Activated naive CD4-positive, alpha-beta T cell treated with anti-CD3 and anti-CD28 coated beads, Interleukin-2, amount 50 U/mL, for 24 hours (primary cell): ENCODE data around the gene CACNA2D2.

ENCODE experiments used
- H3K27ac Mint-ChIP-seq: one replicate; pipeline ENCODE4 v1.8.0; 2021; ENCODE audit warnings: mild to moderate bottlenecking, mixed read lengths
- H3K27me3 Mint-ChIP-seq: one replicate; pipeline ENCODE4 v1.8.0; 2021; ENCODE audit warnings: mixed read lengths
- H3K36me3 Mint-ChIP-seq: one replicate; pipeline ENCODE4 v1.8.0; 2021; ENCODE audit warnings: mixed read lengths
- H3K4me1 Mint-ChIP-seq: one replicate; pipeline ENCODE4 v1.8.0; 2021; ENCODE audit warnings: mixed read lengths
- H3K4me3 Mint-ChIP-seq: one replicate; pipeline ENCODE4 v1.8.0; 2021; ENCODE audit warnings: mild to moderate bottlenecking, mixed read lengths
- H3K9me3 Mint-ChIP-seq: one replicate; pipeline ENCODE4 v1.8.0; 2021; ENCODE audit warnings: mixed read lengths

Gene CACNA2D2

DNA sequence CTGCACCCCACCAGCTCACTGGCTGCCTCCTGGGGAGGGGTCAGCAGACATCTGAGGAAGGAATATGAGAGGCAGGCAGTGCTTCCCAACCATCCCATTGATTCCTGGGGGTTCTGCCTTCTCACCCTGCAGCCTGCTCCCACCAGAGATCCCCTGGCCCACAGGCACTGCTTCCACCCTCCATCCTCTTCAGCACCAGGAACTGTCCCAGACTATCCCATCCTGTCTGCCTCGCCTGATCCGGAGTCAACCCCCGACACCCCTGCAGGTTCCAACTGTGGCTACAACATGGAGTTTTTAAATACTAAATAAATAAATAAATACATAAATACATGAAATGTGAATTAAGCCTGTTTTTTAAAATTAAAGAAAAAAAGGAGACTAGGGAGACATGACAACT lies 43.6 kb downstream of the CACNA2D2 start:
- H3K27ac Mint-ChIP-seq, result no peak overlapping the region
- H3K4me1 Mint-ChIP-seq, result no peaks in the 10 kb centered on the region
- no peaks in the 10 kb centered on the region for H3K9me3 Mint-ChIP-seq
- H3K27me3 Mint-ChIP-seq, result no peaks in the 10 kb centered on the region
- H3K36me3 Mint-ChIP-seq, result no peaks in the 10 kb centered on the region
- no peak overlapping the region for H3K4me3 Mint-ChIP-seq

DNA sequence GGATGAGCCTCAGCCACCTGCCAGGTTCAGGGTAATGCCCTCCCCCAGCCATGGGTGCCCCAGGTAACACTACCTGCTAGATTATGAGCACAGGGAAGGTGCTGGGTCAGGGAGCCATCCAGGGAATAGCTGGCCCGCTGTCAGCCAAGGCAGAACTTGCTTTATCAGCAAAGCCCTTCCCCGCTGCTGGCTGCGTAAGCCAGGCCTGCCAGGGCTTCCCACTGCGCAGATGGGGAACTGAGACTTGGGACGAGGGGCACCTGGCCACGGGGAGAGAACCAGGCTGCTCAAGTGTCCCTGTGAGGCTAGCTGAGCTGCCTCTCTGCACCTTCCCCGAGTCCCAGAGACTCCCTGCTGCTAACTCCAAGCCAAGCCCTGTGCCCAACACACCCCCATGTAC lies 45.4 kb downstream of the CACNA2D2 start:
- H3K27me3 Mint-ChIP-seq, result no peaks in the 10 kb centered on the region
- H3K36me3 Mint-ChIP-seq, result no peaks in the 10 kb centered on the region

DNA sequence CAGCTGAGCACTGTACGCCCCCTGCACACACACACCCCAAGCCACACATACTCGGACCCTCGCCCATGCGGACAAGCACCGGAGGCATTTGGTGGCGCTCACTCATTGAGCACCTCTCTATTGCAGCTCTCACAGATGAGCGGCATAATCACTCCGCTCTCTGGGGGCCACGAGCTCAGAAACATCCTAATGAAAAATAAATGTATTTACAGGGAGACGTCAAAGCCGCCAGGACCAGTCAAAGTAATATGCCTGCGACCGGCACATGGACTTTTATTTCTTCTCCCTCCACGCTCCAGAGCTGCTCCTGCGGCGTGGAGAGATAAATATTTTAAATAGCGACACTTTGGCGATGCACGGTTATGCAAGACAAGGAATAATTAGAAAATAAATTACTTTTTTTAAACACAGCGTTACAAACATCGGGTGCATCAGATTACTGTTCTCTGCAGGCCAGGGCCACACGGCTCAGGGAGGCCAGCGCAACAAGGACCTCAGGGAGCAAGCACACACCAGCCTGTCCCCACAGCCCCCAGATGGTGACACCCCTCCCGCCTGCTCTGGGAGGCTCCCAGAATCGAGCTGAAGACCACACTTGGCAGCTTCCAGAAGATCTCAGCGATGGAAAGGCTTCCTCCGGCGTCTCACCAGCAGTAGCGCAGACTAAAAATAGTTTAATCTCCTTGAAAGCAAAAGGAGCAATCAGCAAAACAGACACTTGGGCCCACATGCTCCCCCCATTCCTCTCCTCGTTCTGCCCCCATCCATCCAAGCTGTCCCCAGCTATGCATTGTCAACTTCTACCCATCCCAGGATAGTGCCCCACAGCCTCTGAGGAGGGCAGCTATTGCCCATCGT lies 48.0 kb downstream of the CACNA2D2 start:
- H3K4me3 Mint-ChIP-seq, result no peak overlapping the region
- H3K27me3 Mint-ChIP-seq, result no peaks in the 10 kb centered on the region
- H3K9me3 Mint-ChIP-seq, result no peaks in the 10 kb centered on the region
- peak overlapping the region; percentile 3 for H3K27ac Mint-ChIP-seq
- H3K36me3 Mint-ChIP-seq, result no peaks in the 10 kb centered on the region
- peaks cover 5% of the 10 kb centered on the region for H3K4me1 Mint-ChIP-seq

More for the DNA sequence above, 45.4 kb downstream of the CACNA2D2 start:
- H3K9me3 Mint-ChIP-seq, result no peaks in the 10 kb centered on the region
- no peaks in the 10 kb centered on the region for H3K4me1 Mint-ChIP-seq
- H3K27ac Mint-ChIP-seq, result no peak overlapping the region
- no peak overlapping the region for H3K4me3 Mint-ChIP-seq

DNA sequence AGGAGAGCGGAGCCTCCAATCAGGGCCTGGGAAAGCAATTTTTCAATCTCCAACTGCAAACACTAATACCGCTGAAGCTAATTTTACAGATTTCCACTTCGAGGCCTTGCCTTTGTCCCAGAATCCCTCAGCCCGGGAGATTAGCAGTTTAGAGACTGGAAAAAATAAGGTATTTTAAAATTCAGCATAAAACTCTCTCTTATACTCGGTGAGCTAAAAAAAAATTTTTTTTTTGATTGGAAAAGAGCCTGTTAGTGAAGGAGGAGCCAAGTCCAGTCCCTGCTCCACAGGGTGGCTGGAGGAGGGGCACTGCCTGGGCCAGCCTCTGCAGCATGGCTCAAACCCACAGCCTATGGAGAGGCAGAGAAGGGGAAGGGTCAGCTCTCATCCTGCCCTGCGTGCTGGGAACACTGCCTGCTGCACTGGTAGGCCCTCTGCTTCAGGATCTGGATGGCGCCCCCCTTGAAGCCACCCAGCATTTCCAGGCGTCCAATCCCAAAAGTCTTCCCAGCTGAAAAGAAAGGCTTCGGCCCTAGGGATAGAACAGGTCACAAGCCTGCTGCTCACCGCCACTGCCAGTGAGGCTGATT lies 48.9 kb downstream of the CACNA2D2 start:
- Mint-ChIP-seq H3K27me3 (no peaks in the 10 kb centered on the region), H3K36me3 (no peaks in the 10 kb centered on the region), H3K4me1 (peaks cover 10% of the 10 kb centered on the region), H3K4me3 (no peak overlapping the region), H3K9me3 (no peaks in the 10 kb centered on the region), H3K27ac (no peak overlapping the region)

DNA sequence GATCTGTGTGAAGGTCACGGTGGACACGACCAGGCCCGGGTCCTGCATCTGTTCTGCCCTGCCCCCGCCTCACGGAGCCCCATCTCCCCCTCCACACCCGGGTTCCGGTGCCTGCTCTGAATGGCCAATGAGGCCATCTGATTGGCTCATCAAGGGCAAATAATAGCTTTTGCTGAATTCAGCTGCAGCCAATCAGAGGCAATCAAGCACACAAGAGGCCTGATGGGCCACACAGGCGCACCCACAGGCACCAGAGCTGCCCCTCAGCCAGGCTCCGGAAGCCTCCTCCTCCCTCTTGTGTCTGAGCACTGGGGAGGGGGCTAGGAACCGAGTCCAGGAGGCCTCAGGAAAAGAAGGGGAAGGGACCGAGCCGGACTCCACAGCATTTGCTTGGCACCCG lies 49.5 kb downstream of the CACNA2D2 start:
- Mint-ChIP-seq H3K27me3 (no peaks in the 10 kb centered on the region), H3K9me3 (no peaks in the 10 kb centered on the region), H3K4me3 (no peak overlapping the region), H3K36me3 (no peaks in the 10 kb centered on the region), H3K27ac (no peak overlapping the region), H3K4me1 (peaks cover 15% of the 10 kb centered on the region)

DNA sequence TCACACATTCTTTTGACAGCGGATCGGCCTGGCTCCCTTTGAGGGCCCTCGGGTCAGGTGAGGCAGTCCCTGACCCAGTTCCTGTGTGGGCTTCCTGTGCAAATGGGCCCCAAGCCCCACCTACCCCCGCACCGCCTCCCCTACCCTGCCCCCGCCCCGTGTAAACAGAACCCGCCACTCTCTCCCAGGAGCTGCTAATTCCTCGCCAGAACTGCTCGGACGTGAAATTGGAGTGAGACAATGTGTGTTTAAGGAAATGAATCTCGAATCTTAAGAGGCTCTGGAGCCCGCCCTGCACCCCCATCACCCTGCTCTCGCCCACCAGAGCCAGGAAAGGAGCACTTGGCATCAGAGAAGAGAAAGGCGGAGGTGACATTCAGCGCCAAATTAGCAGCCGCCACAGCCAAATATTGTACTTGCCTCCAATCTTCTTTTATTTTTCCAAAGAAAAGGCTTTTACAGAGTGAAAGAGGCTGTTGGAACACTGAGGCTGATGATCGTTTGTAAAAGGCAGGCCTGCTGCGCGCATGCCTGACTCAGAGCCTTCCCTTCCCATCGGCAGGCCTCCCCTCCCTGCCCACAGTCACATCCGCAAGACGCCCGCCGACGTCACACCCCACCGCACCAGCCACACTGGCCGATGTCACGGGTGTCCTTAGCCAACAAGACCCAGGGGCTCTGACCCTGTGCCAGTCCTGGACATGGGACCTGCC lies 53.1 kb downstream of the CACNA2D2 start:
- H3K4me3 Mint-ChIP-seq, result peak overlapping the region; percentile 72
- H3K4me1 Mint-ChIP-seq, result peaks cover 15% of the 10 kb centered on the region
- no peaks in the 10 kb centered on the region for H3K36me3 Mint-ChIP-seq
- H3K27me3 Mint-ChIP-seq, result no peaks in the 10 kb centered on the region
- H3K27ac Mint-ChIP-seq, result peak overlapping the region; percentile 79
- H3K9me3 Mint-ChIP-seq, result no peaks in the 10 kb centered on the region

DNA sequence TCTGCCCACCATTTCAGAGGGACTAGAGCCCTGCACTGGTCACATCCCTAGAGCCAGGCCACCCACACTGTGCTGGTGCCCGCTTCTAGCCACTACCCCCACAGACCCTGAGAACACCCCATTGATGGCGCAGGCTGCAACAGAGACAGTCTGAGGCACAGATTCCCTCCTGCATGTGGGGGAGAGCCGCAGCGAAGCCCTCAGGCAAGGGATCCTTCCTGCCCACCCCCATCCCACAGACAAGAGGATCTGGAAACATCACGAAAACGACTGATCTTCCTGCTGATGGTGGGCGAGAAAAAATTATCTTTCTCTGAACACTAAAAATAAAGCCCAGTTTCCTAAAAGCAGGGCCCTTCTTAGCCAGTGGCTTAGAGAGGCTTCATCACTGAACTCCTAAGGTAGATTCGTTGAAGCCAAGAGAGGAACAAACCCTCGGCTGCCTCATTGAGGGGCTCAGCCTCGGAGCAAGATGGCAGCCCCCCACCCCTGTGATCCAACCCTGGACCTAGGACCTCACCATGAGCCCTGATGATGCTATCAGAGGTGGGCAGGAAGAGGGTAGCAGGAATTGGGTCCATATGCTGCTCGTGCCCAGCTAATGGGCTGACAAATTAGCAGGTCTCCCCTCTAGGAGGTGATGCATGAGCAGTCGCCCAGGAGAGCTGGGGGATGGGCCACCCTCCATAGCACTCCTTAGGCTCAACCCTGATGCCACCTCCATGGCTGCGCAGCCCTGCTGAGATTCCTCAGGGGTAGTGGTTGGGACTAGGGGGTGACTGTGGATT lies 54.5 kb downstream of the CACNA2D2 start:
- Mint-ChIP-seq H3K9me3 (no peaks in the 10 kb centered on the region), H3K36me3 (no peaks in the 10 kb centered on the region), H3K4me1 (peaks cover 18% of the 10 kb centered on the region), H3K4me3 (no peak overlapping the region), H3K27me3 (no peaks in the 10 kb centered on the region), H3K27ac (no peak overlapping the region)

DNA sequence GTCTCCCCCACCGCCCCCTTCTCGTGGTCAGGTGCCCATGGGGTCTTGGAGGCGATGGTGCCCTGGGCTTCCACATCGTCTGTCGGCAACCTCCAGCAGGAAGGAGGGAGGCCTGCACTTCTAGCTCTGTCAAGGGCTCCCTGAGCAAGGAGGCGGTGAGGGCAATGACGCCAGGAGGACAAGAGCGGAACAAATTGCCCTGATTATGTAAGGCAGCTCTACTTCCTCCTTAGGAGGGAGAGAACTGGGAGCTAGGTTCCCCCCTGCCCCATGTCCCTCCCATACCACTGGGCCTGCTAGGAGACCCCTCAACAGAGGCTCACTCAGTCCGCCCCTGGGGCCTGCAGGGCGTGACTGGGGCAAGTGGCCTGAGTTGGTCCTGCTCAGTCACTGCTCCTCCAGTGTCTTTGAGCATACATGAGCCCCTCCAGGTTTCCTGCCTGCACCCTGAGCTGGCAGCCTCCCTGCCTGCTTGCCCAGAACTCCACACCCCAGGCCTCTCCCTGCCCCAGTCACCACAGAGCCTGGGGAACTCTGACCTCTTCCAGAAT lies 56.1 kb downstream of the CACNA2D2 start:
- no peak overlapping the region for H3K4me3 Mint-ChIP-seq
- H3K36me3 Mint-ChIP-seq, result no peaks in the 10 kb centered on the region
- H3K27ac Mint-ChIP-seq, result no peak overlapping the region
- no peaks in the 10 kb centered on the region for H3K27me3 Mint-ChIP-seq
- H3K4me1 Mint-ChIP-seq, result peaks cover 18% of the 10 kb centered on the region
- H3K9me3 Mint-ChIP-seq, result no peaks in the 10 kb centered on the region

DNA sequence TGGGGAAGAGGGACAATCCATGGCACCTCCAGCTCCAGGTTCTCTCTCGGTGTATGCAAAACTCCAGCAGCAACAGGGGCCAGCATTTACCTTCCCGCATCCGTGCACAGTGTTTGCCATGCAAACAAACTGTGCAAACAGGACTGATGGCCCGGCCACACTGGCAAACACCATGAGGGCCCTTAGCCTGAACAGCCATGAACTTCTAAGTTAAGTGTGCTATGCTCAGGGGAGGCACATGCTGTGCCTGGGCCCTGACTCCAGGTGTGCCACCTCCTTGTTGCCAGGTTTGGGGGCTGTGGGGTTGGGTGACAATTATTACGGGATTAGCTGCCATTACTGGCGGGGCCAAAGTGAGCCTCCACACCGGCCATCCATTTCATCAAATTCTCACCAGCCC lies 57.5 kb downstream of the CACNA2D2 start:
- no peaks in the 10 kb centered on the region for H3K27me3 Mint-ChIP-seq
- no peak overlapping the region for H3K4me3 Mint-ChIP-seq
- no peaks in the 10 kb centered on the region for H3K36me3 Mint-ChIP-seq
- peaks cover 18% of the 10 kb centered on the region for H3K4me1 Mint-ChIP-seq
- H3K9me3 Mint-ChIP-seq, result no peaks in the 10 kb centered on the region
- no peak overlapping the region for H3K27ac Mint-ChIP-seq

DNA sequence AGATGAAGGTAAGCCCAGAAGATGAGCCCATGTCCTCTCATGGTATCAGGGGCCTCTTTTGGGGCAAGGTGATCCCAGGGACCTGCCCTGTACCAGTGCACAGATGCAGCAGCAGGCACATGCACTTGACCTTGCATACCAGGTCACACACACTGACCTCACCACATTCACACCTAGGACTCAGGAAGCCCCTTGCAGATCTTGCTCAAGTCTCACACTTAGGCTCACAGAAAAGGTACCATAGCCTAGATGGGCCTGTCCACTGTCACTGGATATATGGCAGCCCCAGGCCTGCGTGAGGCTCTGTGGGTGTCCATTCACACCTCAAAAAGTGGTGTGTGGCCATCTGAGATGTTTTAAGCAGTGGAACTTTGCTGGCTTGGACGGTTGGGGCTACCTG lies 58.7 kb downstream of the CACNA2D2 start:
- Mint-ChIP-seq H3K27me3 (no peaks in the 10 kb centered on the region), H3K4me1 (peaks cover 8% of the 10 kb centered on the region), H3K4me3 (no peak overlapping the region), H3K27ac (peak overlapping the region; percentile 59), H3K9me3 (no peaks in the 10 kb centered on the region), H3K36me3 (no peaks in the 10 kb centered on the region)

DNA sequence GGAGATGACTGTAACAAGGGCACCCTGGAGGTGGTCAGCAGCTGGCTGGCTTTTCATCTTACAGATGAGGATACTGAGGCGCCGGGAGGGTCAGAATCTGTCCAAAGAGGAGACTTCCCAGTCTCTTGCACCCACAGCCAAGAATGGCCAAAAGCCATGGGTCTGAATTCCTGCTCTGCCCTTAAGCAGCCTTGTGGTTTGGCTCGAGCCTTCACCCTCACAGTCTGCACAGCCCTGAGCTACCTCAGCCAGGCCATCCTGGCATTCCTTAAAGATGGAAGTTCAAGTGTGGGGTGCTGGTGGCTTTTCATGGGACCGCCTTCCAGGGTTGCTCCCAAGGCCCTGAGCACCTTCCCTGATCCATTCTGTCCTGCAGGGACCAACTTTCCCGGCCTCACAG lies 59.2 kb downstream of the CACNA2D2 start:
- H3K4me1 Mint-ChIP-seq, result peaks cover 5% of the 10 kb centered on the region
- no peaks in the 10 kb centered on the region for H3K36me3 Mint-ChIP-seq
- no peaks in the 10 kb centered on the region for H3K9me3 Mint-ChIP-seq
- H3K4me3 Mint-ChIP-seq, result no peak overlapping the region
- no peaks in the 10 kb centered on the region for H3K27me3 Mint-ChIP-seq
- H3K27ac Mint-ChIP-seq, result no peak overlapping the region

DNA sequence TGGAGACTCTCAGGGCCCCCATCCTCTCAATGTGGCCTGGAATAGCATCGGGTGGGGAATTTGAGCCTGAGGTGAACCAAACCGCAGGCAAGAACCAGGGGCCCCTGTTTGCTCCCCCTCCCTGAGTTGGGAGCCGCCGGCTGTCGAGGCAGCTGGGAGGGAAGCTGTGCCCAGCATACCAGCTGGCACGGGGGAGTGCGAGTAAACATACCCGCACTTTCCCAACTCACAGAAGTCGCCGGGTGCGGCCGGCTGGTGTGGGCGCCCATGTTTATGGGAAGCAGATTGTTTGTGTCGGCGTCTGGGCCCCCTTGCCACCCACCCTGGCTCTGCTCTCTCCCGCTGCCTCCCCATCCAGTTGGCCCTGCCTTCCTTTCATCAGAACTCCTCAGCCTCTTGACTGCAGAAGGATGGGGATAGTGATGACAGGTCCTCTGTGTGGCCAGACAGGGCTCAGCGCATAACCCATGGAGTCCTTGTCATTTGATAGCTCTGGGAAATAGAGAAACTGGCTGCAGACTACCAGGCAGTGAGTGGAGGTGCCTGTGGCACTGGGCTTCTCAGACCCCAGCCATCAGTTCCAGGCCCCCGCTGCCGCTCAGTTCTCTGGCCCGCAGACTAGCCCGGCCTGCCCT lies 60.4 kb downstream of the CACNA2D2 start:
- no peaks in the 10 kb centered on the region for H3K9me3 Mint-ChIP-seq
- H3K4me3 Mint-ChIP-seq, result no peak overlapping the region
- H3K4me1 Mint-ChIP-seq, result peaks cover 3% of the 10 kb centered on the region
- no peaks in the 10 kb centered on the region for H3K36me3 Mint-ChIP-seq
- no peak overlapping the region for H3K27ac Mint-ChIP-seq
- no peaks in the 10 kb centered on the region for H3K27me3 Mint-ChIP-seq

DNA sequence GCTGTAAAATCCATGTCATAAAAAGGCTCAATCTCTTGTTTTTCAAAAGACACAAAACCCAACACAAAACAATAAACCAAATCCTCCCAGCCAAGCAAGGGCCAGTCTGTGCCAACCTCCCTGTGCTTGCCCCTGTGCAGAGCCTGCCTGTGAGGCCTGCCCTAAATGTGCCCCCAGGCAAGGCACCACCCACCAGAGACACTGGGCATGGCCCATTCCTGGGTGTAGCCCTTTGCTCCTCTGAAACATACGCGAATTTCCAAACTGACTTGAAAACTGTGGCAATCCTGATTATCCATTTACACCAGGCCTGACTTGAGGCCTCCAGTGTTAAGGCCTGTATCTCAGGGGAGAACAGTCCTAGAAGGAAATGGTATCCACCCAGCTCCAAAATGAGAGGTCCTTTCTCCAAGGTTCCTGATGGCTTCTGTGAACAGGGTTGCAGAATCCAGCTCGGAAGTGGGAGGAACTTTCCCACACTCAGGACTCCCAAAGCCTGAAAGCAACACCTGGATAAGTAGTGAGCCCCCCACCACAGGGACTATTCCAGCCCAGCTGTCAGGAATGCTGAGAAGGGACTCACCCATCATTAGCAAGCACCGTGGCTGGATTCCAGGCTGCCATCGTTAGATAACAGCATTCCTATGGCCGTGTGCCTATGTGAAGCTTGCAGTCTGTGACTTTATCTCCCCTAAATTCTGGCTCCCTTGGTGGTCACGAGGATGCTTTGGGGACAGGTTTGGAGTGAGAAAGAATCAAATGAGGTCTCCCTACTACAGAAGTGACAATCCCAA lies 61.8 kb downstream of the CACNA2D2 start:
- Mint-ChIP-seq H3K27me3 (no peaks in the 10 kb centered on the region), H3K4me3 (no peak overlapping the region), H3K27ac (no peak overlapping the region), H3K9me3 (no peaks in the 10 kb centered on the region), H3K36me3 (no peaks in the 10 kb centered on the region), H3K4me1 (peaks cover 3% of the 10 kb centered on the region)

DNA sequence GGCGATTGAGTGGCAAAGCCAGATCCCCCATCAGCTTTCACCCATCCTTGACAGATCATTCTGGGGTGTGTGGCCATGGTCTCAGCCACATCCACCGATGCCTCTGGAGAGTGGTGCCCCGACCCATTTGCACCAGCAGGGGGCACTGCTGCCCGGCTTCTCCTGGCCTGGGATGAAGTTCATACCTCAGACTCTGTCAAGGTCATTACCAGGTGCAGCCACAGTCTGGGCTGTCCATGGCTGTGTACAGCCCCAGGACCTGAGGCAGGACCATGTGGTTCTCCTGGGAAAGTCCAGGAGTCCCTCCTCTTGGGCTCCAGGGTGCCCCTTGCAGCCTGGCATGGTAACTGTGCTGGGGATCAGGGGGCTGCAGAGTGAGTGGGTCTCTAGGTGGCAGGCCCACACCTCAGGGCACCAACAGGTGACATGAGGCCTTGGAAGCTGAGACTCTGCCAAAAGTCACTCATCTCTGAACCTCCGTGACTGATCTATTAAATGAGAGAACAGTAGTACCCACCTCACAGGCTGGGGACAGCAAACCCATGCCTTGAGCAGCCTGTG lies 67.2 kb downstream of the CACNA2D2 start:
- Mint-ChIP-seq H3K36me3 (no peaks in the 10 kb centered on the region), H3K27ac (no peak overlapping the region), H3K9me3 (no peaks in the 10 kb centered on the region), H3K4me3 (no peak overlapping the region), H3K4me1 (no peaks in the 10 kb centered on the region), H3K27me3 (no peaks in the 10 kb centered on the region)
